ENCODE data around the gene CYP24A1.

Gene CYP24A1

DNA sequence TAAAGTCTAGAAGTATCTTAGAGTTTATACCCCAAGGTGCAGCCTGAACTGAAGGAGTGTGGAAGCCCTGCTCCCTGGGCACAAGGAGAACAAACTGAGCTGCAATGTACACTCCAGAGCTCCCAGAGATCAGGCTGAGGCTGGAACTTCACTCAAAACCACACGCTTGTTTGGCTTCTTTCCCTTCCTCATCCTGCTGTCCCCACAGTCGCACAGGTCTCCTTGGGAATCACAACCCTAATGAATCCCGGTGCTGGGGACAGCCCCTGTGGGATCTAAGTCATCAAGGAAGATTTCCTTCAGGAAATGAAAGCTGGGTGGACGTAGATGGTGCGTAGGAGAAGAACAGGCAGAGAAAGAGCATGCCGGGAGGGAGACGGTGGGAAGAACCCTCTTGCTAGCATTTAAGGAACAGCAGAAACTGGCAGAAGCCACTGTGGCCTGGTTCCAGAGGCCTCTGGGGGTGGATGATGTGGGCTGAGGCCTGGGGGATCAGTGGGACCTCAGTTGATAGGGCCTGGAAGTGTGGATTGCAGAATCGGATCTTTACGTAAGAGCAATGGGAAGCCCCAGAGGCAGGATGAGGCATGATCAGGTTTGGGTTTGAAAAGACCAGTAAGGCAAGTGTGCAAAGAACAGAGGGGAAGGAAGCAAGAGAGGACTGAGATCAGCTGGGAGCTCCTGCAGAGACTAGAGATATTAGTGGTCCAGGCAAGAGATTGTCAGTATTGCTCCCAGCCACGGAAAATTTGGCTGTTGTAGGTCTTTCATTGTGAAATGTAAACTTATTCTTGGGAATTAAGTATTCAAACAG is 21.4 kb downstream of the CYP24A1 start:
- in situ Hi-C loops (cut with HindIII; ENCODE audit: low pct_ligation_motif_present, low sequenced_read_pairs) = no loop called here
- H3K27me3 ChIP-seq (replicated peaks) = no peaks in the 10 kb centered on the region
- TF ChIP-seq, protein P1, sequence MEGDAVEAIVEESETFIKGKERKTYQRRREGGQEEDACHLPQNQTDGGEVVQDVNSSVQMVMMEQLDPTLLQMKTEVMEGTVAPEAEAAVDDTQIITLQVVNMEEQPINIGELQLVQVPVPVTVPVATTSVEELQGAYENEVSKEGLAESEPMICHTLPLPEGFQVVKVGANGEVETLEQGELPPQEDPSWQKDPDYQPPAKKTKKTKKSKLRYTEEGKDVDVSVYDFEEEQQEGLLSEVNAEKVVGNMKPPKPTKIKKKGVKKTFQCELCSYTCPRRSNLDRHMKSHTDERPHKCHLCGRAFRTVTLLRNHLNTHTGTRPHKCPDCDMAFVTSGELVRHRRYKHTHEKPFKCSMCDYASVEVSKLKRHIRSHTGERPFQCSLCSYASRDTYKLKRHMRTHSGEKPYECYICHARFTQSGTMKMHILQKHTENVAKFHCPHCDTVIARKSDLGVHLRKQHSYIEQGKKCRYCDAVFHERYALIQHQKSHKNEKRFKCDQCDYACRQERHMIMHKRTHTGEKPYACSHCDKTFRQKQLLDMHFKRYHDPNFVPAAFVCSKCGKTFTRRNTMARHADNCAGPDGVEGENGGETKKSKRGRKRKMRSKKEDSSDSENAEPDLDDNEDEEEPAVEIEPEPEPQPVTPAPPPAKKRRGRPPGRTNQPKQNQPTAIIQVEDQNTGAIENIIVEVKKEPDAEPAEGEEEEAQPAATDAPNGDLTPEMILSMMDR (IDR thresholded peaks at IDR 0.05; ENCODE audit: low read depth, low read length, missing control alignments) = no peak
- no peak for DNase-seq
- no peak overlapping the region for H3K4me3 ChIP-seq (ENCODE audit: low read depth, low read length)
- no peaks in the 10 kb centered on the region for H3K36me3 ChIP-seq (replicated peaks)
- no peak overlapping the region for H3K27ac ChIP-seq

DNA sequence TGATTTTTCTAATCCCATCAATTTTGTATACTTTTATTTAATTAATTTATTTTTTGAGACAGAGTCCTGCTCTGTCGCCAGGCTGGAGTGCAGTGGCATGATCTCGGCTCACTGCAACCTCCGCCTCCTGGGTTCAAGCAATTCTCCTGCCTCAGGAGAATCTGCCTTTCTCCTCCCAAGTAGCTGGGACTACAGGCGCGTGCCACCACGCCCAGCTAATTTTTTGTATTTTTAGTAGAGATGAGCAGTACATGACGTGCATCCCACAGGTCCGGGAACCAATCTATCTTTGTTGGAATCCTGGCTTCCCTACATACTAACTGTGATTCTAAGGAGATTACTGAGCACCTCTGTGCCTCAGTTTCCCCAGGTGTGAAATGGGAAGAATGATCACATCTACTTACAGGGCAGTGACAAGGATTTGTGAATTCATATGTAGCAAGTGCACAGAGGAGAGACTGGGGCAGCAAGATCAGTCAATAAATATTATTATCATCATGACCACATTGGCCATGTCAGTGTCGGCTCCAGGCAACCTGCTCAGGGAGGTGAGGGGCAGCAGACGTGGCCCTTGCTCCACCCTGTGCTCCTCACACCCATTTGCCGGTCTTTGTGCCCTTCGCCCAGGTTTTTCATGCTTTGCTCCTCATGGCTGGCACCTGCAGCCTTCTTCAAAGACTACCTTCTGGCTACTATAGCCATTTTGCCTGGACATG is 22.1 kb downstream of the CYP24A1 start:
- TF ChIP-seq, protein P1 (IDR thresholded peaks at IDR 0.05; ENCODE audit: low read depth, low read length, missing control alignments) = no peak
- in situ Hi-C loops (cut with HindIII; ENCODE audit: low pct_ligation_motif_present, low sequenced_read_pairs) = no loop called here
- H3K27me3 ChIP-seq (replicated peaks) = no peaks in the 10 kb centered on the region
- DNase-seq = no peak
- no peak overlapping the region for H3K4me3 ChIP-seq (ENCODE audit: low read depth, low read length)
- no peaks in the 10 kb centered on the region for H3K36me3 ChIP-seq (replicated peaks)
- H3K27ac ChIP-seq = no peak overlapping the region

DNA sequence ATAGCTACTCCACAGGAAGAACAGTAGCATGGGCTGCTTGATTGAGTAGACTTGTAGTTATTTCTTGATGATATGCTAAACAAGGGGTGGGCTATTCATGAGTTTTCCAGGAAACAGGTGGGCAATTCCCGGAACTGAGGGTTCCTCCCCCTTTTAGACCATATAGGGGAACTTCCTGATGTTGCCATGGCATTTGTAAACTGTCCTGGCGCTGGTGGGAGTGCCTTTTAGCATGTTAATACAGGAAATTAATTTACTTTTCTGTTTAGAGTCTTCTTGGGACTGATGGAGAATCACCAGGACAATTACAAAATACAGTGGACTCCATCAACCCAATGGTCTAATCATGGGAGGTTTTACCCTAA is 22.7 kb downstream of the CYP24A1 start:
- TF ChIP-seq, protein P1 (IDR thresholded peaks at IDR 0.05; ENCODE audit: low read depth, low read length, missing control alignments) = no peak
- no peak overlapping the region for H3K4me3 ChIP-seq (ENCODE audit: low read depth, low read length)
- DNase-seq = no peak
- no peaks in the 10 kb centered on the region for H3K36me3 ChIP-seq (replicated peaks)
- no peaks in the 10 kb centered on the region for H3K27me3 ChIP-seq (replicated peaks)
- in situ Hi-C loops (cut with HindIII; ENCODE audit: low pct_ligation_motif_present, low sequenced_read_pairs) = no loop called here
- H3K27ac ChIP-seq = no peak overlapping the region

GRCh38 chr20:54149765-54150264 is 24.0 kb downstream of the CYP24A1 start:
- TF ChIP-seq, protein P1 (IDR thresholded peaks at IDR 0.05; ENCODE audit: low read depth, low read length, missing control alignments) = no peak

GRCh38 chr20:54148947-54149764 is 24.6 kb downstream of the CYP24A1 start:
- H3K4me3 ChIP-seq (ENCODE audit: low read depth, low read length) = no peak overlapping the region
- no peaks in the 10 kb centered on the region for H3K27me3 ChIP-seq (replicated peaks)
- TF ChIP-seq, protein P1 (IDR thresholded peaks at IDR 0.05; ENCODE audit: low read depth, low read length, missing control alignments) = no peak
- no peaks in the 10 kb centered on the region for H3K36me3 ChIP-seq (replicated peaks)
- in situ Hi-C loops (cut with HindIII; ENCODE audit: low pct_ligation_motif_present, low sequenced_read_pairs) = no loop called here
- DNase-seq = no peak
- no peak overlapping the region for H3K27ac ChIP-seq

More at GRCh38 chr20:54149765-54150264, 24.0 kb downstream of the CYP24A1 start:
- Histone ChIP-seq H3K27me3 (replicated peaks) (no peaks in the 10 kb centered on the region), H3K27ac (no peak overlapping the region), H3K36me3 (replicated peaks) (no peaks in the 10 kb centered on the region), H3K4me3 (ENCODE audit: low read depth, low read length) (no peak overlapping the region)
- in situ Hi-C loops (cut with HindIII; ENCODE audit: low pct_ligation_motif_present, low sequenced_read_pairs) = no loop called here
- no peak for DNase-seq

Data from brain microvascular endothelial cell (primary cell).